NCI-H1417 treated with DMSO at 0.1 percent for 48 hours (cell line): ENCODE data around the gene TSC2.
"Not testable (repeated sequence)": the region's sequence is repeated elsewhere in the genome, so short reads cannot be mapped to it uniquely, and the experiment has no call there.

ENCODE experiments used
- DNase-seq: peaks from one replicate; lab custom pipeline; 2025; lab: John Stamatoyannopoulos, UW

TSC2 gene

GRCh38 chr16:2122934-2123683, 75.3 kb downstream of the TSC2 start:
- DNase-seq: not testable (repeated sequence)

- DNase-seq: not testable (repeated sequence)
These were observed 76.1 kb downstream of the TSC2 start for GRCh38 chr16:2123706-2124376.

GRCh38 chr16:2124377-2124693, 76.5 kb downstream of the TSC2 start:
- not testable (repeated sequence) for DNase-seq

- not testable (repeated sequence) for DNase-seq
These were observed 77.1 kb downstream of the TSC2 start for GRCh38 chr16:2124694-2125444.

GRCh38 chr16:2125609-2126008, 77.8 kb downstream of the TSC2 start:
- DNase-seq: not testable (repeated sequence)

GRCh38 chr16:2126161-2126743, 78.5 kb downstream of the TSC2 start:
- not testable (repeated sequence) for DNase-seq

- not testable (repeated sequence) for DNase-seq
These were observed 79.3 kb downstream of the TSC2 start for GRCh38 chr16:2126928-2127556.

- DNase-seq: not testable (repeated sequence)
These were observed 80.0 kb downstream of the TSC2 start for GRCh38 chr16:2127630-2128280.

GRCh38 chr16:2129251-2129650, 81.5 kb downstream of the TSC2 start:
- DNase-seq: not testable (repeated sequence)

- DNase-seq: not testable (repeated sequence)
These were observed 82.2 kb downstream of the TSC2 start for GRCh38 chr16:2129890-2130447.

- DNase-seq: not testable (repeated sequence)
These were observed 86.0 kb downstream of the TSC2 start for GRCh38 chr16:2133797-2134196.

GRCh38 chr16:2135071-2135470, 87.3 kb downstream of the TSC2 start:
- not testable (repeated sequence) for DNase-seq

GRCh38 chr16:2135770-2136490, 88.1 kb downstream of the TSC2 start, which contains the start of gene PKD1:
TSS of gene PKD1 (minus strand) at chr16:2135898. CDS start at chr16:2135689, 209 bp downstream.
- peak; percentile 58 for DNase-seq
